Fibroblast of the aortic adventitia (primary cell): ENCODE measurements around the gene TUBD1. TPM values are rescaled to one million over a fixed set of nuclear protein-coding genes. Genes with fewer than 3 reads are reported as not detected.

ENCODE experiments used
- DNase-seq: peaks from one replicate; pipeline ENCODE4 v3.0.0-alpha.2; 2010; ENCODE audit warnings: low read depth
- H3K4me3 ChIP-seq: 2 replicates; pipeline ENCODE4 v1.5.1; 2011; ENCODE audit warnings: low read depth, mild to moderate bottlenecking, control low read depth, low read length, moderate library complexity
- CTCF ChIP-seq: IDR thresholded peaks from 2 replicates; pipeline ENCODE4 v1.5.1; 2011; ENCODE audit warnings: mild to moderate bottlenecking, low read length, control low read depth, inconsistent platforms; ENCODE audit not compliant: insufficient read depth
- total RNA-seq: library from RNA; depleted of rRNA; stranded (reverse); fragments of >200 nt; gene quantifications from 2 replicates; pipeline ENCODE4 v1.2.3, GENCODE V29; 2012; ENCODE audit warnings: low replicate concordance

TUBD1 gene
- total RNA-seq, 1 donor, result 6.9 TPM

- no peak for DNase-seq
- no peak for TF ChIP-seq CTCF
- H3K4me3 ChIP-seq, result no peak overlapping the region
Observed at GRCh38 chr17:59890720-59891119, 2.0 kb downstream of the TUBD1 start.

- no peak for TF ChIP-seq CTCF
- no peak overlapping the region for H3K4me3 ChIP-seq
- no peak for DNase-seq
Observed at GRCh38 chr17:59888145-59888750, 4.5 kb downstream of the TUBD1 start.

GRCh38 chr17:59884861-59885260 is 7.9 kb downstream of the TUBD1 start:
- no peak for TF ChIP-seq CTCF
- no peak overlapping the region for H3K4me3 ChIP-seq
- DNase-seq, result no peak

GRCh38 chr17:59878624-59879023 is 14.1 kb downstream of the TUBD1 start:
- H3K4me3 ChIP-seq, result no peak overlapping the region
- no peak for DNase-seq
- no peak for TF ChIP-seq CTCF

GRCh38 chr17:59877965-59878364 is 14.8 kb downstream of the TUBD1 start:
- H3K4me3 ChIP-seq, result no peak overlapping the region
- TF ChIP-seq CTCF, result no peak
- DNase-seq, result no peak

GRCh38 chr17:59876107-59876506 is 16.6 kb downstream of the TUBD1 start:
- peak; percentile 16 for DNase-seq

More at GRCh38 chr17:59876107-59876506, 16.6 kb downstream of the TUBD1 start:
- no peak overlapping the region for H3K4me3 ChIP-seq
- TF ChIP-seq CTCF, result no peak
